ENCODE measurements around the gene JMJD1C. TPM values are rescaled to one million over a fixed set of nuclear protein-coding genes. Genes with fewer than 3 reads are reported as not detected.

Gene JMJD1C
- total RNA-seq, 1 experiment from 2014 or later, result 180 TPM

- no peak for TF ChIP-seq RELA (CRISPR knock-in tag; IDR thresholded peaks at IDR 0.05; ENCODE audit: borderline replicate concordance)
- no peak for TF ChIP-seq HMGA2 (CRISPR knock-in tag; IDR thresholded peaks at IDR 0.05)
- no peak for TF ChIP-seq FOXK1 (CRISPR knock-in tag; IDR thresholded peaks at IDR 0.05)
- no peak for TF ChIP-seq ZNF671 (CRISPR knock-in tag; IDR thresholded peaks at IDR 0.05)
- no peak for TF ChIP-seq NFE2L1 (CRISPR knock-in tag; IDR thresholded peaks at IDR 0.05)
- no peak for TF ChIP-seq MLX (CRISPR knock-in tag; IDR thresholded peaks at IDR 0.05)
- TF ChIP-seq, protein P1, sequence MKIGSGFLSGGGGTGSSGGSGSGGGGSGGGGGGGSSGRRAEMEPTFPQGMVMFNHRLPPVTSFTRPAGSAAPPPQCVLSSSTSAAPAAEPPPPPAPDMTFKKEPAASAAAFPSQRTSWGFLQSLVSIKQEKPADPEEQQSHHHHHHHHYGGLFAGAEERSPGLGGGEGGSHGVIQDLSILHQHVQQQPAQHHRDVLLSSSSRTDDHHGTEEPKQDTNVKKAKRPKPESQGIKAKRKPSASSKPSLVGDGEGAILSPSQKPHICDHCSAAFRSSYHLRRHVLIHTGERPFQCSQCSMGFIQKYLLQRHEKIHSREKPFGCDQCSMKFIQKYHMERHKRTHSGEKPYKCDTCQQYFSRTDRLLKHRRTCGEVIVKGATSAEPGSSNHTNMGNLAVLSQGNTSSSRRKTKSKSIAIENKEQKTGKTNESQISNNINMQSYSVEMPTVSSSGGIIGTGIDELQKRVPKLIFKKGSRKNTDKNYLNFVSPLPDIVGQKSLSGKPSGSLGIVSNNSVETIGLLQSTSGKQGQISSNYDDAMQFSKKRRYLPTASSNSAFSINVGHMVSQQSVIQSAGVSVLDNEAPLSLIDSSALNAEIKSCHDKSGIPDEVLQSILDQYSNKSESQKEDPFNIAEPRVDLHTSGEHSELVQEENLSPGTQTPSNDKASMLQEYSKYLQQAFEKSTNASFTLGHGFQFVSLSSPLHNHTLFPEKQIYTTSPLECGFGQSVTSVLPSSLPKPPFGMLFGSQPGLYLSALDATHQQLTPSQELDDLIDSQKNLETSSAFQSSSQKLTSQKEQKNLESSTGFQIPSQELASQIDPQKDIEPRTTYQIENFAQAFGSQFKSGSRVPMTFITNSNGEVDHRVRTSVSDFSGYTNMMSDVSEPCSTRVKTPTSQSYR (CRISPR knock-in tag; IDR thresholded peaks at IDR 0.05), result no peak
- no peak for TF ChIP-seq ESRRA (CRISPR knock-in tag; IDR thresholded peaks at IDR 0.05; ENCODE audit: borderline replicate concordance)
- no peak for TF ChIP-seq ZNF423 (CRISPR knock-in tag; IDR thresholded peaks at IDR 0.05)
- TF ChIP-seq MXD4 (CRISPR knock-in tag; IDR thresholded peaks at IDR 0.05; ENCODE audit: borderline replicate concordance), result no peak
- TF ChIP-seq MYBL2 (CRISPR knock-in tag; IDR thresholded peaks at IDR 0.05), result no peak
Measured at GRCh38 chr10:63304146-63304545, 161.6 kb downstream of the JMJD1C start (continued).

GRCh38 chr10:63300801-63301200 is 165.0 kb downstream of the JMJD1C start:
- ChIA-PET POLR2A (no interaction called here), CTCF (no interaction called here)
- H3K4me3 Mint-ChIP-seq, result no peak overlapping the region
- no peaks in the 10 kb centered on the region for H3K36me3 Mint-ChIP-seq
- H3K4me1 Mint-ChIP-seq, result peaks cover 14% of the 10 kb centered on the region
- TF ChIP-seq CBFB (CRISPR knock-in tag; IDR thresholded peaks at IDR 0.05; ENCODE audit: low read depth) (no peak), TEAD4 (CRISPR knock-in tag; IDR thresholded peaks at IDR 0.05) (no peak), ZNF423 (CRISPR knock-in tag; IDR thresholded peaks at IDR 0.05) (no peak), RORB (CRISPR knock-in tag; IDR thresholded peaks at IDR 0.05) (no peak)
- no peak for DNase-seq (ENCODE audit: low spot score)
- H3K9me3 Mint-ChIP-seq, result no peaks in the 10 kb centered on the region
- peak overlapping the region; percentile 58 for H3K27ac Mint-ChIP-seq
- no peak for ATAC-seq
- H3K27me3 Mint-ChIP-seq (ENCODE audit: low read depth), result no peaks in the 10 kb centered on the region

GRCh38 chr10:63297941-63298340 is 167.8 kb downstream of the JMJD1C start:
- H3K4me3 Mint-ChIP-seq, result no peak overlapping the region
- H3K27ac Mint-ChIP-seq, result no peak overlapping the region
- H3K4me1 Mint-ChIP-seq, result peaks cover 14% of the 10 kb centered on the region
- no peak for TF ChIP-seq ERG (CRISPR knock-in tag; IDR thresholded peaks at IDR 0.05)
- ChIA-PET POLR2A (interaction anchor here (1.3 kb wide), 1 partner anchor 29 kb away, joined by 3 read pairs; no protein-coding TSS in a partner anchor), CTCF (interaction anchor here (0.5 kb wide), 1 partner anchor 65 kb away, joined by 5 read pairs; no protein-coding TSS in a partner anchor)
- H3K9me3 Mint-ChIP-seq, result no peaks in the 10 kb centered on the region
- DNase-seq (ENCODE audit: low spot score) (no peak), ATAC-seq (peak; percentile 79)
- H3K36me3 Mint-ChIP-seq, result no peaks in the 10 kb centered on the region
- no peaks in the 10 kb centered on the region for H3K27me3 Mint-ChIP-seq (ENCODE audit: low read depth)

- Mint-ChIP-seq H3K9me3 (no peaks in the 10 kb centered on the region), H3K27ac (no peak overlapping the region), H3K36me3 (no peaks in the 10 kb centered on the region), H3K4me1 (peaks cover 3% of the 10 kb centered on the region; the same call in 1 of the 2 replicates), H3K27me3 (ENCODE audit: low read depth) (no peaks in the 10 kb centered on the region), H3K4me3 (no peak overlapping the region)
- POLR2A ChIA-PET, result no interaction called here
- no peak for ATAC-seq
- no peak for DNase-seq (ENCODE audit: low spot score)
- CTCF ChIA-PET, result no interaction called here
- TF ChIP-seq, protein P2, sequence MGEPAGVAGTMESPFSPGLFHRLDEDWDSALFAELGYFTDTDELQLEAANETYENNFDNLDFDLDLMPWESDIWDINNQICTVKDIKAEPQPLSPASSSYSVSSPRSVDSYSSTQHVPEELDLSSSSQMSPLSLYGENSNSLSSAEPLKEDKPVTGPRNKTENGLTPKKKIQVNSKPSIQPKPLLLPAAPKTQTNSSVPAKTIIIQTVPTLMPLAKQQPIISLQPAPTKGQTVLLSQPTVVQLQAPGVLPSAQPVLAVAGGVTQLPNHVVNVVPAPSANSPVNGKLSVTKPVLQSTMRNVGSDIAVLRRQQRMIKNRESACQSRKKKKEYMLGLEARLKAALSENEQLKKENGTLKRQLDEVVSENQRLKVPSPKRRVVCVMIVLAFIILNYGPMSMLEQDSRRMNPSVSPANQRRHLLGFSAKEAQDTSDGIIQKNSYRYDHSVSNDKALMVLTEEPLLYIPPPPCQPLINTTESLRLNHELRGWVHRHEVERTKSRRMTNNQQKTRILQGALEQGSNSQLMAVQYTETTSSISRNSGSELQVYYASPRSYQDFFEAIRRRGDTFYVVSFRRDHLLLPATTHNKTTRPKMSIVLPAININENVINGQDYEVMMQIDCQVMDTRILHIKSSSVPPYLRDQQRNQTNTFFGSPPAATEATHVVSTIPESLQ (CRISPR knock-in tag; IDR thresholded peaks at IDR 0.05), result no peak
- TF ChIP-seq ELF4 (CRISPR knock-in tag; IDR thresholded peaks at IDR 0.05; ENCODE audit: low read depth) (no peak), ZNF138 (CRISPR knock-in tag; conservative IDR thresholded peaks at IDR 0.05) (no peak), MYBL2 (CRISPR knock-in tag; IDR thresholded peaks at IDR 0.05) (no peak), FOXJ3 (CRISPR knock-in tag; IDR thresholded peaks at IDR 0.05; ENCODE audit: borderline replicate concordance) (no peak), ATF1 (CRISPR knock-in tag; IDR thresholded peaks at IDR 0.05) (no peak), E2F5 (CRISPR knock-in tag; IDR thresholded peaks at IDR 0.05) (no peak), KAT7 (CRISPR knock-in tag; IDR thresholded peaks at IDR 0.05; ENCODE audit: borderline replicate concordance) (no peak), ZNF671 (CRISPR knock-in tag; IDR thresholded peaks at IDR 0.05) (no peak), NFYB (CRISPR knock-in tag; conservative IDR thresholded peaks at IDR 0.05; ENCODE audit: low read depth) (no peak), CREB1 (CRISPR knock-in tag; IDR thresholded peaks at IDR 0.05) (no peak), OVOL2 (CRISPR knock-in tag; IDR thresholded peaks at IDR 0.05; ENCODE audit: borderline replicate concordance) (no peak), ESRRA (CRISPR knock-in tag; IDR thresholded peaks at IDR 0.05; ENCODE audit: borderline replicate concordance) (no peak), ZNF121 (CRISPR knock-in tag; IDR thresholded peaks at IDR 0.05) (no peak), HMGA2 (CRISPR knock-in tag; IDR thresholded peaks at IDR 0.05) (no peak)
Measured at GRCh38 chr10:63294781-63295180, 171.0 kb downstream of the JMJD1C start.
